ENCODE data around the gene RWDD3.

- TF ChIP-seq, protein P1, sequence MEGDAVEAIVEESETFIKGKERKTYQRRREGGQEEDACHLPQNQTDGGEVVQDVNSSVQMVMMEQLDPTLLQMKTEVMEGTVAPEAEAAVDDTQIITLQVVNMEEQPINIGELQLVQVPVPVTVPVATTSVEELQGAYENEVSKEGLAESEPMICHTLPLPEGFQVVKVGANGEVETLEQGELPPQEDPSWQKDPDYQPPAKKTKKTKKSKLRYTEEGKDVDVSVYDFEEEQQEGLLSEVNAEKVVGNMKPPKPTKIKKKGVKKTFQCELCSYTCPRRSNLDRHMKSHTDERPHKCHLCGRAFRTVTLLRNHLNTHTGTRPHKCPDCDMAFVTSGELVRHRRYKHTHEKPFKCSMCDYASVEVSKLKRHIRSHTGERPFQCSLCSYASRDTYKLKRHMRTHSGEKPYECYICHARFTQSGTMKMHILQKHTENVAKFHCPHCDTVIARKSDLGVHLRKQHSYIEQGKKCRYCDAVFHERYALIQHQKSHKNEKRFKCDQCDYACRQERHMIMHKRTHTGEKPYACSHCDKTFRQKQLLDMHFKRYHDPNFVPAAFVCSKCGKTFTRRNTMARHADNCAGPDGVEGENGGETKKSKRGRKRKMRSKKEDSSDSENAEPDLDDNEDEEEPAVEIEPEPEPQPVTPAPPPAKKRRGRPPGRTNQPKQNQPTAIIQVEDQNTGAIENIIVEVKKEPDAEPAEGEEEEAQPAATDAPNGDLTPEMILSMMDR (conservative IDR thresholded peaks at IDR 0.05; ENCODE audit: low read depth, low read length), result no peak
- TF ChIP-seq CEBPB (IDR thresholded peaks at IDR 0.05; ENCODE audit: low read depth, low read length) (no peak), MAZ (IDR thresholded peaks at IDR 0.05; ENCODE audit: borderline replicate concordance, low read depth, low read length) (no peak), CHD1 (IDR thresholded peaks at IDR 0.05; ENCODE audit: low read depth, low read length) (no peak), POLR2A (IDR thresholded peaks at IDR 0.05; ENCODE audit: low read depth, low read length) (no peak), RCOR1 (IDR thresholded peaks at IDR 0.05; ENCODE audit: insufficient replicate concordance, low read length) (no peak), RFX5 (IDR thresholded peaks at IDR 0.05; ENCODE audit: low read depth, low read length) (no peak), MXI1 (IDR thresholded peaks at IDR 0.05; ENCODE audit: borderline replicate concordance, low read depth, low read length) (no peak), SMC3 (IDR thresholded peaks at IDR 0.05; ENCODE audit: low read depth, low read length) (no peak), BHLHE40 (IDR thresholded peaks at IDR 0.05; ENCODE audit: low read depth, low read length) (no peak), MAFK (IDR thresholded peaks at IDR 0.05; ENCODE audit: low read depth, low read length) (no peak), FOS (IDR thresholded peaks at IDR 0.05; ENCODE audit: low read depth, low read length) (no peak), RAD21 (IDR thresholded peaks at IDR 0.05; ENCODE audit: low read length) (no peak)
- TF ChIP-seq, protein P2, sequence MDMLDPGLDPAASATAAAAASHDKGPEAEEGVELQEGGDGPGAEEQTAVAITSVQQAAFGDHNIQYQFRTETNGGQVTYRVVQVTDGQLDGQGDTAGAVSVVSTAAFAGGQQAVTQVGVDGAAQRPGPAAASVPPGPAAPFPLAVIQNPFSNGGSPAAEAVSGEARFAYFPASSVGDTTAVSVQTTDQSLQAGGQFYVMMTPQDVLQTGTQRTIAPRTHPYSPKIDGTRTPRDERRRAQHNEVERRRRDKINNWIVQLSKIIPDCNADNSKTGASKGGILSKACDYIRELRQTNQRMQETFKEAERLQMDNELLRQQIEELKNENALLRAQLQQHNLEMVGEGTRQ (IDR thresholded peaks at IDR 0.05; ENCODE audit: low read depth, low read length), result no peak
These were observed 24.7 kb upstream of the RWDD3 start for GRCh38 chr1:95209291-95209690.
